Activated CD4-positive, alpha-beta T cell treated with anti-CD3 and anti-CD28 coated beads for 36 hours (primary cell): ENCODE results near the gene PPBP. TPM values are rescaled to one million over a fixed set of nuclear protein-coding genes. Genes with fewer than 3 reads are reported as not detected.

Experiments
- ATAC-seq: fragments of 200-7000 bp; cut with Tn5 transposase; one replicate; pipeline ENCODE4 v1.10.0; 2021; ENCODE audit warnings: mild to moderate bottlenecking, moderate library complexity
- CTCF ChIA-PET: fragments of 350-600 bp; sonication (Branson Sonifier 250); formaldehyde crosslinking; loops from one replicate; lab custom pipeline; 2021; ENCODE audit warnings: antibody characterized with exemption; lab: Charles Lee
- POLR2A ChIA-PET: fragments of 350-600 bp; sonication (Branson Sonifier 250); formaldehyde crosslinking; loops from one replicate; lab custom pipeline; 2021; ENCODE audit warnings: antibody characterized with exemption, inconsistent platforms; lab: Charles Lee
- DNase-seq: peaks from one replicate; pipeline ENCODE4 v3.0.0-alpha.2; 2020
- H3K27ac Mint-ChIP-seq: one replicate; pipeline ENCODE4 v1.8.0; 2021; ENCODE audit warnings: mixed read lengths
- H3K27me3 Mint-ChIP-seq: one replicate; pipeline ENCODE4 v1.8.0; 2021; ENCODE audit warnings: mixed read lengths
- H3K36me3 Mint-ChIP-seq: one replicate; pipeline ENCODE4 v1.8.0; 2021; ENCODE audit warnings: low read depth, mixed read lengths
- H3K4me1 Mint-ChIP-seq: one replicate; pipeline ENCODE4 v1.8.0; 2021; ENCODE audit warnings: mixed read lengths
- H3K4me3 Mint-ChIP-seq: one replicate; pipeline ENCODE4 v1.8.0; 2021; ENCODE audit warnings: mild to moderate bottlenecking, moderate library complexity, mixed read lengths
- H3K9me3 Mint-ChIP-seq: one replicate; pipeline ENCODE4 v1.8.0; 2021; ENCODE audit warnings: low read depth, mixed read lengths
- intact Hi-C, 2 experiments: fragments of 100-400 bp; cut with DNase I in 1 of 2; cut with micrococcal nuclease in 1 of 2; formaldehyde crosslinking; loops; one replicate each; pipeline versions ENCODE4 v1.14.2 to v1.15.1; 2022 to 2024; cut with DNase I, micrococcal nuclease
- total RNA-seq, 2 experiments: library from RNA; stranded (reverse); gene quantifications; one replicate each; pipeline ENCODE4 v1.2.3, GENCODE V29; 2021

Gene PPBP
- total RNA-seq, 2 experiments from 2014 or later = not detected

DNA sequence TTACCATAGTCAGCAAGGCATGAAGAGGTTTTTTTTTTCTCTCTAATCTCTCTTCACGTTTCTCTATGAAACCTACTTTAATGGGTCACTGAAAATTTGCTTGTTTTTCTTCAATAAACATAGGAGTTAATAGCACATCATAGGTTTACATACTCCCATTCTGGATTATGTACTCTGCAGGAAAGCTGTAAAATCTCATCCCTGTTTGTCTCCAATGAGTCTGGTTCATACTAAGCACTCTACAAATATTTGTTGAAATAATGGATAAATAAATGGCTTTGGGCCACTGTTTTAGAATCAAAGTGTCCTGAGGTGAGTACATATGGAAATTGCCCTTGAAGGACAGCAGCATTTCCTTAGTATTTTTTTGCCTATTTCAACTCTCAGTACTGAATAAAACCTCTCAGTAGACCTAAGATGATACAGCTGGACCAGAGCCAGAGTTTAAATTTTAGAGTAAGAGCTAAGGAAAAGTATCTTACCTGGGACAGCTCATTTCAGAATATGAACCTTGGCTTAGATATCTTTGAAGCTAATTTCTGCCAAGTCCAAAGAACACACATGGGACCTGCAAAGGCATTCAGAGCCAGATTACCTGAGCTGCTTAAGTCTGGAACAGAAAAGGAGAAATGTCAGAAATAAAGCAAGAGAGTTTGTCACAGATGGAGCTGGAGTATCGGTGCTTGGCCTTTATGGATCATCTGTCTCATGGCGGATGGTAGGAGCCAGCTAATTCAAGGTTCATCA is 40.6 kb downstream of the PPBP start:
- DNase-seq (no peak), ATAC-seq (no peak)
- H3K4me1 Mint-ChIP-seq = peaks cover 2% of the 10 kb centered on the region
- H3K9me3 Mint-ChIP-seq = no peaks in the 10 kb centered on the region
- H3K4me3 Mint-ChIP-seq = no peak overlapping the region
- no peaks in the 10 kb centered on the region for H3K36me3 Mint-ChIP-seq
- intact Hi-C loops = no loop called here
- CTCF ChIA-PET = interaction anchor here (0.6 kb wide), 1 partner anchor 354 kb away, joined by 3 read pairs; no protein-coding TSS in a partner anchor
- H3K27me3 Mint-ChIP-seq = peaks cover 27% of the 10 kb centered on the region
- no peak overlapping the region for H3K27ac Mint-ChIP-seq
- POLR2A ChIA-PET = no interaction called here

DNA sequence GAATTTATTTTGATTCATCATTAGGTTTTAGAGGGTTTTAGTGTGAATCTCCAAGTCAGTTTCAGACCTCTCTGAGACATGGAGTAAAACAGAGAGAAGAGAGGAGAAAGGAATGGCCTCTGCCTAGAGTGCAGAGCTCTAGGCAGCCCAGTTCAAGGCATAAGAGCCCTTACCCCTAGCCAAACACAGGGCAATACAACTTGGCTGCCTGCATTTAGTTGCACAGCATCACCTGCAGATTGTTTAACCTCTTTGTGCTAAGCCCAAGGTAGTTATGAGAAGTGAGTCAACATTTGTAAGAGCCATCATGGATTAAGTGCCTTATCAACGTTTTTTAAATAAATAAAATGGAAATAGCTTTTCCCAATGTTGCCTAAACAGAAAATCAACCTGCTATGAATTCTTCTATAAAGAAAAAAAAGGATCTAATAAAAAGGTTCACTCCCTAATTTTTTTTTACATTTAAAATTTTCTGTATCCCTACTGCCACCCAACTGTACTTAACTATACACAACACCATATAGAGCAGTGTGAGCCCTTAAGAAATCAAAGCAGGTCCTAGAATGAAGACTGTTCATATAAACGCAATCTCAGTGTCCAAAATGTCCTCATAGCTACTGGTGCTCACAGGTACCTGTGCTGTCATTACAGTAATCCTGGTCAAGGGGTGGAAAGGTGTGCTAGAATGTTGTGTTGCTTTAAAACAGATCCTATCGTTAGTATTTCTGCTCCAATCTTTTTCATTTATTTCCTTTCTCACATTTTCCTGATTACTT is 42.1 kb downstream of the PPBP start:
- POLR2A ChIA-PET = no interaction called here

DNA sequence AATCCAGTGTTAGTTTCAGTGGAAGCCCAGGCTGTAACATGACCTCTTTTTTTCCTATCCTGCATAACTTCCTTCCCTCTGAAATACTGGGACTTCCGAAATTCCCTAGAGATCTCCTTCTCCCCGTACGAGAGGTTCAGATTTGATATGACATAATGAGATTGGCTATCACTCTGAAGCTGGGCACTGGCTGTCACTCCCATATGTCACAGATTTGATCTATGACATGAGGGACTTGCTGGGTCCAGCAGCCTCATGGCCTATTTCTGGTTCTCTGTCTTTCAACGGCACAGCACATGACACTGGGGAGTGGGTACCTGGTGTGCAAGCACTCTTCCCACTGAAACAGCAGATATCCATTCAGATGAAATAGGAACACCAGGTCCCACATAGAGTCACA is 42.9 kb downstream of the PPBP start:
- H3K36me3 Mint-ChIP-seq = no peaks in the 10 kb centered on the region
- H3K27ac Mint-ChIP-seq = no peak overlapping the region
- no peak for DNase-seq
- no peak for ATAC-seq
- intact Hi-C loops = no loop called here
- POLR2A ChIA-PET = no interaction called here
- CTCF ChIA-PET = interaction anchor here (0.7 kb wide), 1 partner anchor 193 kb away, joined by 3 read pairs; no protein-coding TSS in a partner anchor
- no peaks in the 10 kb centered on the region for H3K9me3 Mint-ChIP-seq
- H3K4me1 Mint-ChIP-seq = peaks cover 2% of the 10 kb centered on the region
- peaks cover 36% of the 10 kb centered on the region for H3K27me3 Mint-ChIP-seq
- H3K4me3 Mint-ChIP-seq = no peak overlapping the region

More for the DNA sequence above, 42.1 kb downstream of the PPBP start:
- no peak for DNase-seq
- Mint-ChIP-seq H3K27ac (no peak overlapping the region), H3K4me3 (no peak overlapping the region), H3K4me1 (peaks cover 2% of the 10 kb centered on the region), H3K9me3 (no peaks in the 10 kb centered on the region), H3K36me3 (no peaks in the 10 kb centered on the region), H3K27me3 (peaks cover 35% of the 10 kb centered on the region)
- CTCF ChIA-PET = no interaction called here
- ATAC-seq = no peak
- intact Hi-C loops = no loop called here

DNA sequence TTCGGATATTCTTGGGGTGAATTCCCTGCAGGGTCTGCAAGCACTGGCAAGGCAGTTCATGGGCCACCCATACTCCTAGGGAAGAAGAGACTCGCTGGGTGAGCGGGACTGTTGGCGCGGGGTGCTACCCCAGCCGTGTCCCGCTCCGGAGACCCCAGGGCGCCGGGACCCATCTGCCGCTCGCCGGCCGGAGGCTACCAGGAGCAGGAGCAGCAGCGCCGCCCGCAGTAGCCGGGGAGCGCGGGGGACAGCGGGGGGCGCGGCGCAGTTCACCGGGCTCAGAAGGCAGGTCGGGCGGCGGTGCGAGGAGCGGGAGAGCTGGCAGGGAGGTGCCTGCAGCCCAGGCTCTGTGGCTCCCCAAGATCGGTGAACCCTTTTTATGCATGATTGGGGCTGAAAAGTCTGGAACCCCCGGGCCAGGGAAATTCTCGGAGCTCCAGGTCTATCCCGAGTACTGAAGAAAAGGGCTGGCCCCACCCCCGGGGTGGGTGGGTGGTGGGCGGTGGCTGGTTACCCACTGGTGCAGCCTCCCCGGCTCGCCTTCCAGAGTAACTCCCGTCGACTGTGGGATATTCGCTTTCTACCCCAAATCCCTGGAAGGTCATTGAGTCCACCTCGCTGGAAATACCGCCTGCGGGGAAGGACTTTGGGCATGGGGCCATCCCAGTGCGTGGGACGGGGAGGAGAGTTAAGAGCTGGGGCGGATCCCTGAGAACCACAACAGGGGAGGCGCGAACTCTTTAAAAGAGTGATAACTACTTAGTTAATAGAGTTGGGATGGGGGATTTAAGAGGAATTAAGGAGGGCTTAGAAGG is 43.7 kb downstream of the PPBP start:
- DNase-seq (peak; percentile 5), ATAC-seq (no peak)
- Mint-ChIP-seq H3K36me3 (no peaks in the 10 kb centered on the region), H3K4me1 (peaks cover 2% of the 10 kb centered on the region), H3K27me3 (peaks cover 36% of the 10 kb centered on the region), H3K4me3 (no peak overlapping the region), H3K9me3 (no peaks in the 10 kb centered on the region), H3K27ac (no peak overlapping the region)
- intact Hi-C loops = no loop called here
- ChIA-PET POLR2A (no interaction called here), CTCF (interaction anchor here (0.7 kb wide), 1 partner anchor 194 kb away, joined by 3 read pairs; no protein-coding TSS in a partner anchor)

DNA sequence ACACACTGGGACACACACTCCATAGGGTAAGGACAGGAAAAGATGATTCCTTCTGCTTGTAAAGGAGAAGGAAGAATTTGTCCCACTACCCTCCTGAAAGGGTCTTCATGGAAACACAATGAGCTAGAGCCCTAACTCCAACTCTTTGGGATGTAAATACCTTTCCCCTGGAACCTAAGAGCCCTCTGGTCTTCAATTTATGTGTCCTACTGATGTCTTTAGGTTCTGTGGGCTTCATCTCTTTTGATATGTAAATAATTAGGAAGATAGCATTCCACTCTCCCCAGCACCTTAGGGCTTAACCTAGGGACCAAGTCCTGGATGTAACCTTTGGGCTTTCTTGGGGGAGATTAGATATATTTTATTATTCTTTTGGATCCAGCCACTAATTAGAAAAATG is 44.4 kb downstream of the PPBP start:
- intact Hi-C loops = no loop called here
- Mint-ChIP-seq H3K4me3 (no peak overlapping the region), H3K27me3 (peaks cover 36% of the 10 kb centered on the region), H3K9me3 (no peaks in the 10 kb centered on the region), H3K4me1 (peaks cover 2% of the 10 kb centered on the region), H3K27ac (no peak overlapping the region), H3K36me3 (no peaks in the 10 kb centered on the region)
- ATAC-seq (no peak), DNase-seq (no peak)
- ChIA-PET POLR2A (no interaction called here), CTCF (interaction anchor here (0.7 kb wide), 1 partner anchor 256 kb away, joined by 3 read pairs; no protein-coding TSS in a partner anchor)

DNA sequence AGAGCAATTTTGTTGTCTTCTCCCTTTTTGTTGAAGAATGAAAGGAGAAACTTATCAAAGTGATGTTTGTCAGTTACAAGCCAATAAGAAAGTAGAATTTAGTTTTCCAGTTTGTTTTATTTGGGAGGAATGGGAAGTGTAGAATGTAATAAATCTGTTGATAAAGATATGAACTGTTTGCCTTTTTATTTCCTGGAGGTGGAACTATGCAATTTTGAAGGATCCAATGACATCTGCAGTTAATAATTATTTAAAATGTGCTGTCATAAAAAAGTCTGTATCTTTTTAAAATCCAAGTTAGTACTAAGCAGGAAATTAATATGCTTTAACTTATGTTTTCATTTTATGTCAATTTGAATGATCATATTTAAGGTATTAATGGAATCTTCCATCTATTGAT is 51.0 kb downstream of the PPBP start:
- ATAC-seq (no peak), DNase-seq (no peak)
- H3K36me3 Mint-ChIP-seq = no peaks in the 10 kb centered on the region
- ChIA-PET POLR2A (no interaction called here), CTCF (no interaction called here)
- peaks cover 7% of the 10 kb centered on the region for H3K27me3 Mint-ChIP-seq
- H3K27ac Mint-ChIP-seq = no peak overlapping the region
- H3K4me1 Mint-ChIP-seq = no peaks in the 10 kb centered on the region
- H3K4me3 Mint-ChIP-seq = no peak overlapping the region
- no peaks in the 10 kb centered on the region for H3K9me3 Mint-ChIP-seq
- intact Hi-C loops = no loop called here

Other genes starting within 250 kb of the PPBP start
- under 1 TPM; 0.76 to 0.80 TPM for gene CXCL8, start 247.6 kb downstream of the PPBP start, total RNA-seq
- not detected for gene CXCL6, start 151.5 kb downstream of the PPBP start, total RNA-seq
- gene PF4V1, start 134.9 kb downstream of the PPBP start, total RNA-seq = not detected
- gene CXCL1, start 118.8 kb downstream of the PPBP start, total RNA-seq = not detected
- gene PF4, start 6.2 kb downstream of the PPBP start, total RNA-seq = not detected
- gene CXCL5, start 10.5 kb upstream of the PPBP start, total RNA-seq = not detected
- not detected for gene CXCL3, start 50.5 kb upstream of the PPBP start, total RNA-seq
- not detected for gene CXCL2, start 111.0 kb upstream of the PPBP start, total RNA-seq
- gene MTHFD2L, start 169.9 kb upstream of the PPBP start, total RNA-seq = 1 to 10 TPM; 6.4 to 6.9 TPM